ENCODE measurements around the gene LITAF. TPM values are rescaled to one million over a fixed set of nuclear protein-coding genes. Genes with fewer than 3 reads are reported as not detected.

Gene LITAF
- polyA plus RNA-seq, 1 of the 3 experiments (the other 2 are of a cell fraction), result 45.7 TPM

- Histone ChIP-seq H3K27ac (ENCODE audit: low read depth in 2 of 2, low read length in 1 of 2) (no peak overlapping the region), H3K36me3 (replicated peaks in 1 of 2; ENCODE audit: control insufficient read depth in 1 of 2, insufficient read depth in 2 of 2, low read length in 1 of 2) (no peaks in the 10 kb centered on the region), H4K20me1 (ENCODE audit: insufficient read depth) (no peaks in the 10 kb centered on the region), H3K4me2 (no peak overlapping the region), H3K4me3 (ENCODE audit: low read depth in 2 of 2, low read length in 1 of 2) (no peak overlapping the region), H3K4me1 (ENCODE audit: control insufficient read depth in 1 of 2, insufficient read depth in 2 of 2, low read depth in 1 of 2, low read length in 1 of 2) (no peaks in the 10 kb centered on the region; a peak in 1 of 4 replicates), H3K9me2 (no peaks in the 10 kb centered on the region), H3K9me3 (no peaks in the 10 kb centered on the region), H3K9ac (no peak overlapping the region), H3F3A (replicated peaks; ENCODE audit: insufficient read depth) (peaks cover 2% of the 10 kb centered on the region), H3K79me2 (ENCODE audit: insufficient read depth) (no peaks in the 10 kb centered on the region), H3K27me3 (ENCODE audit: insufficient read depth) (no peaks in the 10 kb centered on the region), H2AFZ (ENCODE audit: low read depth) (no peak overlapping the region)
- POLR2A ChIA-PET, result no interaction called here
- CTCF ChIA-PET, result interaction anchor here (2.1 kb wide), 1 partner anchor 90 kb away, joined by 5 read pairs; no protein-coding TSS in a partner anchor
- TF ChIP-seq RAD21 (IDR thresholded peaks at IDR 0.05; ENCODE audit: low read length) (no peak), ELF1 (IDR thresholded peaks at IDR 0.05) (no peak), USF2 (IDR thresholded peaks at IDR 0.05; ENCODE audit: borderline replicate concordance, low read depth, low read length) (no peak), FOSL2 (IDR thresholded peaks at IDR 0.05; ENCODE audit: borderline replicate concordance, low read depth) (no peak), FOXJ3 (CRISPR knock-in tag; IDR thresholded peaks at IDR 0.05) (no peak), TCF12 (IDR thresholded peaks at IDR 0.05) (no peak), CHD2 (IDR thresholded peaks at IDR 0.05; ENCODE audit: low read length, partially characterized antibody) (no peak), PBX3 (IDR thresholded peaks at IDR 0.05) (no peak), SIN3A (IDR thresholded peaks at IDR 0.05; ENCODE audit: borderline replicate concordance, low read depth, low read length) (no peak), ZBTB33 (IDR thresholded peaks at IDR 0.05; ENCODE audit: borderline replicate concordance, low read depth) (no peak), USF1 (IDR thresholded peaks at IDR 0.05; ENCODE audit: borderline replicate concordance, low read depth) (no peak), EZH2phosphoT487 (IDR thresholded peaks at IDR 0.05; ENCODE audit: borderline replicate concordance, low read depth) (no peak), MXI1 (IDR thresholded peaks at IDR 0.05; ENCODE audit: low read depth, low read length) (no peak), RFX5 (IDR thresholded peaks at IDR 0.05; ENCODE audit: low read length) (no peak), YY1 (IDR thresholded peaks at IDR 0.05; ENCODE audit: low read depth) (no peak), IRF3 (IDR thresholded peaks at IDR 0.05; ENCODE audit: low read depth, low read length) (no peak), GATA2 (CRISPR knock-in tag; IDR thresholded peaks at IDR 0.05) (no peak), RCOR1 (IDR thresholded peaks at IDR 0.05; ENCODE audit: low read length) (no peak), GABPA (IDR thresholded peaks at IDR 0.05; ENCODE audit: low read depth) (no peak), JUND (IDR thresholded peaks at IDR 0.05) (no peak)
- no peak for DNase-seq
- 91% methylated on average over 16 of the region's 16 CpGs for WGBS (ENCODE audit: low lambda C conversion rate)
Measured at GRCh38 chr16:11624636-11625607, 38.2 kb upstream of the LITAF start.

Measured in SK-N-SH (cell line).